ENCODE data around the gene PDILT.
"Not testable (repeated sequence)": the region's sequence is repeated elsewhere in the genome, so short reads cannot be mapped to it uniquely, and the experiment has no call there.

Gene PDILT

GRCh38 chr16:20326321-20326720 is 78.2 kb downstream of the PDILT start:
- FAIRE-seq (no peak), DNase-seq (ENCODE audit: insufficient read length, low spot score) (no peak)
- TF ChIP-seq PAX5 (IDR thresholded peaks at IDR 0.05; ENCODE audit: insufficient read depth, low read length, severe bottlenecking) (no peak), POLR2AphosphoS5 (IDR thresholded peaks at IDR 0.05; ENCODE audit: low read depth, low read length) (no peak), POU2F2 (IDR thresholded peaks at IDR 0.05; ENCODE audit: low read depth, low read length) (no peak)

- FAIRE-seq (no peak), DNase-seq (ENCODE audit: insufficient read length, low spot score) (no peak)
- TF ChIP-seq POU2F2 (IDR thresholded peaks at IDR 0.05; ENCODE audit: low read depth, low read length) (no peak), SPI1 (IDR thresholded peaks at IDR 0.05; ENCODE audit: low read depth, low read length) (no peak), POLR2A (IDR thresholded peaks at IDR 0.05; ENCODE audit: low read depth, low read length) (no peak), PAX5 (IDR thresholded peaks at IDR 0.05; ENCODE audit: insufficient read depth, low read length, severe bottlenecking) (no peak)
These were observed 79.5 kb downstream of the PDILT start for GRCh38 chr16:20325005-20325404.

GRCh38 chr16:20323591-20324117 is 80.9 kb downstream of the PDILT start:
- no peak for FAIRE-seq

GRCh38 chr16:20322696-20323095 is 81.8 kb downstream of the PDILT start:
- FAIRE-seq (no peak), DNase-seq (ENCODE audit: insufficient read length, low spot score) (no peak)
- TF ChIP-seq TAF1 (IDR thresholded peaks at IDR 0.05; ENCODE audit: low read depth, low read length) = no peak
- TF ChIP-seq POLR2AphosphoS5 (IDR thresholded peaks at IDR 0.05; ENCODE audit: low read depth, low read length) = no peak
- no peak for TF ChIP-seq PAX5 (IDR thresholded peaks at IDR 0.05; ENCODE audit: insufficient read depth, low read length, severe bottlenecking)

More at GRCh38 chr16:20323591-20324117, 80.9 kb downstream of the PDILT start:
- TF ChIP-seq POLR2AphosphoS5 (IDR thresholded peaks at IDR 0.05; ENCODE audit: low read depth, low read length) (no peak), TAF1 (IDR thresholded peaks at IDR 0.05; ENCODE audit: low read depth, low read length) (no peak), PAX5 (IDR thresholded peaks at IDR 0.05; ENCODE audit: insufficient read depth, low read length, severe bottlenecking) (no peak), POU2F2 (IDR thresholded peaks at IDR 0.05; ENCODE audit: low read depth, low read length) (no peak), SPI1 (IDR thresholded peaks at IDR 0.05; ENCODE audit: low read depth, low read length) (no peak), POLR2A (IDR thresholded peaks at IDR 0.05; ENCODE audit: low read depth, low read length) (no peak)
- no peak for DNase-seq (ENCODE audit: insufficient read length, low spot score)

GRCh38 chr16:20321671-20322070 is 82.9 kb downstream of the PDILT start:
- no peak for FAIRE-seq
- TF ChIP-seq SPI1 (IDR thresholded peaks at IDR 0.05; ENCODE audit: low read depth, low read length) (no peak), POU2F2 (IDR thresholded peaks at IDR 0.05; ENCODE audit: low read depth, low read length) (no peak), POLR2A (IDR thresholded peaks at IDR 0.05; ENCODE audit: low read depth, low read length) (no peak), POLR2AphosphoS5 (IDR thresholded peaks at IDR 0.05; ENCODE audit: low read depth, low read length) (no peak), PAX5 (IDR thresholded peaks at IDR 0.05; ENCODE audit: insufficient read depth, low read length, severe bottlenecking) (no peak), TAF1 (IDR thresholded peaks at IDR 0.05; ENCODE audit: low read depth, low read length) (no peak)
- DNase-seq (ENCODE audit: insufficient read length, low spot score) = no peak

- FAIRE-seq = not testable (repeated sequence)
These were observed 83.5 kb downstream of the PDILT start for GRCh38 chr16:20321051-20321450.

GRCh38 chr16:20320592-20320991 is 83.9 kb downstream of the PDILT start:
- no peak for TF ChIP-seq PAX5 (IDR thresholded peaks at IDR 0.05; ENCODE audit: insufficient read depth, low read length, severe bottlenecking)
- no peak for TF ChIP-seq POU2F2 (IDR thresholded peaks at IDR 0.05; ENCODE audit: low read depth, low read length)
- no peak for TF ChIP-seq TAF1 (IDR thresholded peaks at IDR 0.05; ENCODE audit: low read depth, low read length)
- no peak for TF ChIP-seq POLR2A (IDR thresholded peaks at IDR 0.05; ENCODE audit: low read depth, low read length)
- no peak for TF ChIP-seq POLR2AphosphoS5 (IDR thresholded peaks at IDR 0.05; ENCODE audit: low read depth, low read length)
- TF ChIP-seq SPI1 (IDR thresholded peaks at IDR 0.05; ENCODE audit: low read depth, low read length) = no peak
- no peak for DNase-seq (ENCODE audit: insufficient read length, low spot score)
- FAIRE-seq = no peak

More at GRCh38 chr16:20321051-20321450, 83.5 kb downstream of the PDILT start:
- DNase-seq (ENCODE audit: insufficient read length, low spot score) = not testable (repeated sequence)

- TF ChIP-seq POU2F2 (IDR thresholded peaks at IDR 0.05; ENCODE audit: low read depth, low read length) = no peak
- TF ChIP-seq TAF1 (IDR thresholded peaks at IDR 0.05; ENCODE audit: low read depth, low read length) = no peak
- TF ChIP-seq PAX5 (IDR thresholded peaks at IDR 0.05; ENCODE audit: insufficient read depth, low read length, severe bottlenecking) = no peak
- no peak for TF ChIP-seq SPI1 (IDR thresholded peaks at IDR 0.05; ENCODE audit: low read depth, low read length)
- no peak for TF ChIP-seq POLR2A (IDR thresholded peaks at IDR 0.05; ENCODE audit: low read depth, low read length)
- no peak for TF ChIP-seq POLR2AphosphoS5 (IDR thresholded peaks at IDR 0.05; ENCODE audit: low read depth, low read length)
- no peak for DNase-seq (ENCODE audit: insufficient read length, low spot score)
- no peak for FAIRE-seq
These were observed 84.4 kb downstream of the PDILT start for GRCh38 chr16:20320178-20320577.

- DNase-seq (ENCODE audit: insufficient read length, low spot score) (no peak), FAIRE-seq (no peak)
- TF ChIP-seq POLR2AphosphoS5 (IDR thresholded peaks at IDR 0.05; ENCODE audit: low read depth, low read length) (no peak), POLR2A (IDR thresholded peaks at IDR 0.05; ENCODE audit: low read depth, low read length) (no peak), TAF1 (IDR thresholded peaks at IDR 0.05; ENCODE audit: low read depth, low read length) (no peak), PAX5 (IDR thresholded peaks at IDR 0.05; ENCODE audit: insufficient read depth, low read length, severe bottlenecking) (no peak), SPI1 (IDR thresholded peaks at IDR 0.05; ENCODE audit: low read depth, low read length) (no peak), POU2F2 (IDR thresholded peaks at IDR 0.05; ENCODE audit: low read depth, low read length) (no peak)
These were observed 85.1 kb downstream of the PDILT start for GRCh38 chr16:20319406-20319805.

GRCh38 chr16:20318437-20318836 is 86.1 kb downstream of the PDILT start:
- DNase-seq (ENCODE audit: insufficient read length, low spot score) (no peak), FAIRE-seq (no peak)
- TF ChIP-seq POLR2AphosphoS5 (IDR thresholded peaks at IDR 0.05; ENCODE audit: low read depth, low read length) (no peak), TAF1 (IDR thresholded peaks at IDR 0.05; ENCODE audit: low read depth, low read length) (no peak), POLR2A (IDR thresholded peaks at IDR 0.05; ENCODE audit: low read depth, low read length) (no peak), PAX5 (IDR thresholded peaks at IDR 0.05; ENCODE audit: insufficient read depth, low read length, severe bottlenecking) (no peak), POU2F2 (IDR thresholded peaks at IDR 0.05; ENCODE audit: low read depth, low read length) (no peak), SPI1 (IDR thresholded peaks at IDR 0.05; ENCODE audit: low read depth, low read length) (no peak)

Data from GM12891 (cell line).